HL-60 (cell line): ENCODE results near the gene BCAR1.

Experiments used
- DNase-seq, 2 experiments: peaks; one replicate each; pipeline ENCODE4 v3.0.0-alpha.2; 2010 to 2020; ENCODE audit warnings: low read depth in 1 of 2, low spot score in 1 of 2
- H3K27ac ChIP-seq: fragments of 250-450 bp; sonication (Bioruptor Pico); replicated peaks from 2 replicates; pipeline ENCODE4 v1.5.1; 2020; ENCODE audit warnings: mild to moderate bottlenecking, moderate library complexity
- H3K27me3 ChIP-seq: fragments of 250-450 bp; sonication (Bioruptor Pico); 2 replicates; pipeline ENCODE4 v1.5.1; 2021; ENCODE audit warnings: mild to moderate bottlenecking, moderate library complexity; ENCODE audit not compliant: insufficient read depth, poor library complexity, severe bottlenecking
- H3K4me3 ChIP-seq: replicated peaks from 2 replicates; pipeline ENCODE4 v1.5.1; 2011; ENCODE audit warnings: mild to moderate bottlenecking, control low read depth, low read length; ENCODE audit not compliant: insufficient read depth
- CTCF ChIP-seq: IDR thresholded peaks from one replicate; pipeline ENCODE4 v1.5.1; 2011; ENCODE audit warnings: low read length, control low read depth, inconsistent platforms; ENCODE audit not compliant: insufficient read depth
- GABPA ChIP-seq: IDR thresholded peaks from 2 replicates; pipeline ENCODE4 v1.6.1; 2012; ENCODE audit warnings: low read depth
- POLR2AphosphoS5 ChIP-seq: IDR thresholded peaks from 2 replicates; pipeline ENCODE4 v1.6.1; 2012; ENCODE audit warnings: low read depth
- REST ChIP-seq: IDR thresholded peaks from 2 replicates; pipeline ENCODE4 v1.6.1; 2012; ENCODE audit warnings: low read depth; ENCODE audit not compliant: insufficient replicate concordance
- SPI1 ChIP-seq: IDR thresholded peaks from 2 replicates; pipeline ENCODE4 v1.6.1; 2012; ENCODE audit warnings: low read depth, mild to moderate bottlenecking, borderline replicate concordance

BCAR1 gene

GRCh38 chr16:75258807-75259141 is 7.3 kb upstream of the BCAR1 start:
- TF ChIP-seq REST: no peak
- TF ChIP-seq CTCF: no peak
- TF ChIP-seq GABPA: no peak
- TF ChIP-seq POLR2AphosphoS5: no peak
- Histone ChIP-seq H3K4me3 (no peak overlapping the region), H3K27ac (no peak overlapping the region), H3K27me3 (peaks cover 59% of the 10 kb centered on the region)
- no peak for DNase-seq

GRCh38 chr16:75257886-75258806 is 6.7 kb upstream of the BCAR1 start:
- Histone ChIP-seq H3K27me3 (peaks cover 59% of the 10 kb centered on the region), H3K27ac (no peak overlapping the region), H3K4me3 (no peak overlapping the region)
- no peak for TF ChIP-seq GABPA
- no peak for TF ChIP-seq CTCF
- no peak for TF ChIP-seq POLR2AphosphoS5
- TF ChIP-seq SPI1: no peak
- TF ChIP-seq REST: no peak
- no peak for DNase-seq

- peaks cover 60% of the 10 kb centered on the region for H3K27me3 ChIP-seq
- TF ChIP-seq SPI1: no peak
- TF ChIP-seq GABPA: no peak
- TF ChIP-seq POLR2AphosphoS5: no peak
- TF ChIP-seq REST: no peak
- TF ChIP-seq CTCF: no peak
- DNase-seq: no peak
- H3K4me3 ChIP-seq: no peak overlapping the region
- no peak overlapping the region for H3K27ac ChIP-seq
These were observed 5.4 kb upstream of the BCAR1 start for GRCh38 chr16:75256696-75257343.
